Endodermal cell (in vitro differentiated cells): ENCODE data around the gene SGF29. TPM values are rescaled to one million over a fixed set of nuclear protein-coding genes. Genes with fewer than 3 reads are reported as not detected.

Experiments used
- DNase-seq: peaks from one replicate; pipeline ENCODE4 v3.0.0-alpha.2; 2017
- H3K27ac ChIP-seq: 2 replicates; pipeline ENCODE4 v1.5.1; 2013; ENCODE audit warnings: mild to moderate bottlenecking, low read depth, low read length, moderate library complexity
- H3K27me3 ChIP-seq: 2 replicates; pipeline ENCODE4 v1.6.1; 2013; ENCODE audit warnings: mild to moderate bottlenecking, low read length, moderate library complexity; ENCODE audit not compliant: insufficient read depth, control insufficient read depth, poor library complexity, severe bottlenecking
- H3K36me3 ChIP-seq: 2 replicates; pipeline ENCODE4 v1.7.0; 2013; ENCODE audit warnings: mild to moderate bottlenecking, low read length, moderate library complexity; ENCODE audit not compliant: control insufficient read depth, insufficient read depth
- H3K4me1 ChIP-seq: one replicate; pipeline ENCODE4 v1.7.0; 2013; ENCODE audit warnings: low read length; ENCODE audit not compliant: control insufficient read depth, insufficient read depth
- H3K4me3 ChIP-seq: 2 replicates; pipeline ENCODE4 v1.5.1; 2013; ENCODE audit warnings: mild to moderate bottlenecking, low read length, moderate library complexity
- H3K9ac ChIP-seq: 2 replicates; pipeline ENCODE4 v1.6.1; 2013; ENCODE audit warnings: mild to moderate bottlenecking, low read length, moderate library complexity; ENCODE audit not compliant: poor library complexity, severe bottlenecking; ENCODE audit errors: extremely low read depth
- H3K9me3 ChIP-seq: 2 replicates; pipeline ENCODE4 v1.6.1; 2013; ENCODE audit warnings: mild to moderate bottlenecking, low read length, moderate library complexity; ENCODE audit not compliant: control insufficient read depth
- H3K27ac Mint-ChIP-seq: 2 replicates; pipeline ENCODE4 v1.8.0; 2020; ENCODE audit warnings: mixed read lengths
- H3K27me3 Mint-ChIP-seq: 2 replicates; pipeline ENCODE4 v1.8.0; 2021; ENCODE audit warnings: mild to moderate bottlenecking, mixed read lengths; ENCODE audit not compliant: insufficient read depth
- H3K36me3 Mint-ChIP-seq: 2 replicates; pipeline ENCODE4 v1.8.0; 2020; ENCODE audit warnings: low read depth, mixed read lengths
- H3K4me1 Mint-ChIP-seq: 2 replicates; pipeline ENCODE4 v1.8.0; 2020; ENCODE audit warnings: mixed read lengths
- H3K4me3 Mint-ChIP-seq: 2 replicates; pipeline ENCODE4 v1.8.0; 2020; ENCODE audit warnings: mild to moderate bottlenecking, moderate library complexity, mixed read lengths
- H3K9me3 Mint-ChIP-seq: 2 replicates; pipeline ENCODE4 v1.8.0; 2020; ENCODE audit warnings: mild to moderate bottlenecking, mixed read lengths
- CTCF ChIP-seq: fragments of 200-600 bp; sonication (generic); conservative IDR thresholded peaks from 2 replicates; pipeline ENCODE4 v1.5.0; 2021; ENCODE audit warnings: antibody characterized with exemption, mild to moderate bottlenecking
- WGBS, 2 experiments: methylation state at CpG; one replicate each; pipeline versions ENCODE4 v1.1.5 to v1.1.7; 2013; ENCODE audit warnings: missing lambda C conversion rate in 2 of 2, mixed read lengths in 1 of 2; ENCODE audit not compliant: insufficient coverage in 1 of 2, insufficient read length in 1 of 2; 5-methylcytosine and 5-hydroxymethylcytosine counted together
- total RNA-seq, 2 donors: library from RNA; stranded (reverse); fragmentation: NEBNext Ultra II Directional in 1 of 2; extraction: Animal tissue kit (Norgen Biotek cat#: 25700) in 1 of 2; gene quantifications; 2 replicates in 1 of 2; 3 replicates in 1 of 2; pipeline ENCODE4 v1.2.1, GENCODE V29; 2021

The SGF29 gene
- total RNA-seq, 2 donors from 2014 or later, result 16.5 to 18.9 TPM

GRCh38 chr16:28528463-28528867, 25.3 kb upstream of the SGF29 start:
- Histone ChIP-seq H3K4me1 (no peaks in the 10 kb centered on the region), H3K4me3 (no peak overlapping the region), H3K27me3 (no peaks in the 10 kb centered on the region), H3K9ac (no peak overlapping the region), H3K36me3 (no peaks in the 10 kb centered on the region), H3K9me3 (peaks cover 9% of the 10 kb centered on the region), H3K27ac (no peak overlapping the region)
- peaks cover 20% of the 10 kb centered on the region for H3K9me3 Mint-ChIP-seq
- H3K27me3 Mint-ChIP-seq, result no peaks in the 10 kb centered on the region
- WGBS, 2 experiments, result 82 to 95% methylated on average over 4 to 5 of the region's 5 CpGs
- no peak overlapping the region for H3K27ac Mint-ChIP-seq
- H3K4me3 Mint-ChIP-seq, result no peak overlapping the region
- peaks cover 5% of the 10 kb centered on the region for H3K4me1 Mint-ChIP-seq
- TF ChIP-seq CTCF, result no peak
- H3K36me3 Mint-ChIP-seq, result no peaks in the 10 kb centered on the region
- DNase-seq, result no peak

- Histone ChIP-seq H3K36me3 (no peaks in the 10 kb centered on the region), H3K9ac (no peak overlapping the region), H3K27ac (no peak overlapping the region), H3K27me3 (no peaks in the 10 kb centered on the region), H3K4me3 (no peak overlapping the region), H3K4me1 (no peaks in the 10 kb centered on the region), H3K9me3 (peaks cover 9% of the 10 kb centered on the region)
- TF ChIP-seq CTCF, result no peak
- DNase-seq, result no peak
- Mint-ChIP-seq H3K36me3 (no peaks in the 10 kb centered on the region), H3K27ac (no peak overlapping the region), H3K4me1 (peaks cover 5% of the 10 kb centered on the region), H3K4me3 (no peak overlapping the region), H3K9me3 (peaks cover 17% of the 10 kb centered on the region), H3K27me3 (no peaks in the 10 kb centered on the region)
These were observed 24.6 kb upstream of the SGF29 start for GRCh38 chr16:28529124-28529523.

- Histone ChIP-seq H3K27me3 (no peaks in the 10 kb centered on the region), H3K4me3 (no peak overlapping the region), H3K4me1 (no peaks in the 10 kb centered on the region), H3K9me3 (no peaks in the 10 kb centered on the region), H3K27ac (no peak overlapping the region), H3K9ac (no peak overlapping the region), H3K36me3 (no peaks in the 10 kb centered on the region)
- Mint-ChIP-seq H3K4me1 (peaks cover 5% of the 10 kb centered on the region), H3K9me3 (no peaks in the 10 kb centered on the region), H3K36me3 (no peaks in the 10 kb centered on the region), H3K27me3 (no peaks in the 10 kb centered on the region), H3K4me3 (no peak overlapping the region), H3K27ac (peak overlapping the region; percentile 41)
- WGBS, 2 experiments, result 73 to 76% methylated on average over 7 to 9 of the region's 9 CpGs
- DNase-seq, result peak; percentile 92
- no peak for TF ChIP-seq CTCF
These were observed 21.7 kb upstream of the SGF29 start for GRCh38 chr16:28531777-28532744.
